PC-3 (cell line): Measurements from ENCODE around the gene AGAP1.
"Not testable (repeated sequence)": the region's sequence is repeated elsewhere in the genome, so short reads cannot be mapped to it uniquely, and the experiment has no call there.

ENCODE experiments used
- CTCF ChIP-seq: fragments of 300-600 bp; sonication (generic); conservative IDR thresholded peaks from 2 replicates; pipeline ENCODE4 v1.5.1; 2017; ENCODE audit warnings: antibody characterized with exemption, low read depth, mild to moderate bottlenecking, low read length
- EZH2 ChIP-seq: fragments of 300-600 bp; sonication (generic); IDR thresholded peaks from one replicate; pipeline ENCODE4 v1.6.1; 2017; ENCODE audit warnings: antibody characterized with exemption, mild to moderate bottlenecking, low read length; ENCODE audit not compliant: unreplicated experiment
- EZH2phosphoT487 ChIP-seq: fragments of 300-600 bp; sonication (generic); IDR thresholded peaks from 2 replicates; pipeline ENCODE4 v1.6.1; 2018; ENCODE audit warnings: mild to moderate bottlenecking, antibody characterized with exemption, low read length, borderline replicate concordance

GRCh38 chr2:235947055-235947454 is 453.2 kb downstream of the AGAP1 start:
- TF ChIP-seq CTCF, EZH2, EZH2phosphoT487: not testable (repeated sequence)
